DND-41 (cell line): ENCODE measurements around the gene PRICKLE2.

Experiments
- EZH2 ChIP-seq: IDR thresholded peaks from 3 replicates; pipeline ENCODE4 v1.6.1; 2012; ENCODE audit warnings: borderline replicate concordance, low read depth, mild to moderate bottlenecking, moderate library complexity, low read length, inconsistent platforms; ENCODE audit not compliant: severe bottlenecking
- TF ChIP-seq, protein P1 (sequence below): IDR thresholded peaks from 2 replicates; pipeline ENCODE4 v1.5.1; 2012; ENCODE audit warnings: borderline replicate concordance, low read length, moderate library complexity, mild to moderate bottlenecking; ENCODE audit not compliant: poor library complexity, severe bottlenecking; ENCODE audit errors: extremely low read depth

DNA sequence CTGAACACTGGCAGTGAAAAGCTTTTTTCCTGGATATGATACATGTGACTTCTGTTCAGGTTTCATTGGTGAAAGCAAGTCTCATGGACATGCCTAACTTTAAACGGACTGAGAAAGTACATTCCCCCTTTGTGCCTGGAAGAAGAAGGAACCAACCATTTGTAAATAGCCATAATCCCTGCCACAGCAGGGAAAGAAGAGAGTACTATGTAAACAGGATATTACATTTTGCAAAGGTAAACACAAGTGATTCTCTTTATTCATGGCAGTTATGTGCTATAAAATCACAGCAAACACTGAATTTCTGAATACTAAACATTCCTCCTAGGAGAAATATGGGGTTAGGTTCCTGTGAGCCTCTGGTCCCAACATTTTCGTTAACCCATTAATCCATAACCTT, 46.8 kb downstream of the PRICKLE2 start:
- TF ChIP-seq, protein P1, sequence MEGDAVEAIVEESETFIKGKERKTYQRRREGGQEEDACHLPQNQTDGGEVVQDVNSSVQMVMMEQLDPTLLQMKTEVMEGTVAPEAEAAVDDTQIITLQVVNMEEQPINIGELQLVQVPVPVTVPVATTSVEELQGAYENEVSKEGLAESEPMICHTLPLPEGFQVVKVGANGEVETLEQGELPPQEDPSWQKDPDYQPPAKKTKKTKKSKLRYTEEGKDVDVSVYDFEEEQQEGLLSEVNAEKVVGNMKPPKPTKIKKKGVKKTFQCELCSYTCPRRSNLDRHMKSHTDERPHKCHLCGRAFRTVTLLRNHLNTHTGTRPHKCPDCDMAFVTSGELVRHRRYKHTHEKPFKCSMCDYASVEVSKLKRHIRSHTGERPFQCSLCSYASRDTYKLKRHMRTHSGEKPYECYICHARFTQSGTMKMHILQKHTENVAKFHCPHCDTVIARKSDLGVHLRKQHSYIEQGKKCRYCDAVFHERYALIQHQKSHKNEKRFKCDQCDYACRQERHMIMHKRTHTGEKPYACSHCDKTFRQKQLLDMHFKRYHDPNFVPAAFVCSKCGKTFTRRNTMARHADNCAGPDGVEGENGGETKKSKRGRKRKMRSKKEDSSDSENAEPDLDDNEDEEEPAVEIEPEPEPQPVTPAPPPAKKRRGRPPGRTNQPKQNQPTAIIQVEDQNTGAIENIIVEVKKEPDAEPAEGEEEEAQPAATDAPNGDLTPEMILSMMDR, result no peak
- no peak for TF ChIP-seq EZH2
